GM23338 (cell line): ENCODE data around the gene KLF18. TPM values are rescaled to one million over a fixed set of nuclear protein-coding genes. Genes with fewer than 3 reads are reported as not detected.

ENCODE experiments used
- ATAC-seq: fragments of 200-7000 bp; cut with Tn5 transposase; 3 replicates; pipeline ENCODE4 v1.9.1; 2020
- DNase-seq: peaks from one replicate; pipeline ENCODE4 v3.0.0-alpha.2; 2015; ENCODE audit warnings: low spot score
- H2AFZ ChIP-seq: fragments of 200-600 bp; sonication (generic); 2 replicates; pipeline ENCODE4 v1.8.0; 2016; ENCODE audit warnings: antibody characterized with exemption, mild to moderate bottlenecking, moderate library complexity
- H3F3A ChIP-seq: fragments of 200-600 bp; sonication (generic); replicated peaks from 2 replicates; pipeline ENCODE4 v1.8.0; 2017; ENCODE audit warnings: antibody characterized with exemption, mixed run types, low read depth
- H3K27ac ChIP-seq: fragments of 200-600 bp; sonication (generic); 2 replicates; pipeline ENCODE4 v1.6.1; 2016; ENCODE audit warnings: low read depth
- H3K27me3 ChIP-seq: fragments of 200-600 bp; sonication (generic); 2 replicates; pipeline ENCODE4 v1.8.0; 2016; ENCODE audit warnings: mild to moderate bottlenecking, mixed run types, moderate library complexity; ENCODE audit not compliant: insufficient read depth
- H3K36me3 ChIP-seq: fragments of 200-600 bp; sonication (generic); 2 replicates; pipeline ENCODE4 v1.8.0; 2016; ENCODE audit warnings: mild to moderate bottlenecking; ENCODE audit not compliant: insufficient read depth
- H3K4me1 ChIP-seq: fragments of 200-600 bp; sonication (generic); 2 replicates; pipeline ENCODE4 v1.8.0; 2016; ENCODE audit warnings: mild to moderate bottlenecking, moderate library complexity; ENCODE audit not compliant: insufficient read depth
- H3K4me2 ChIP-seq: fragments of 200-600 bp; sonication (generic); 2 replicates; pipeline ENCODE4 v1.7.1; 2017; ENCODE audit warnings: mixed run types
- H3K4me3 ChIP-seq: fragments of 200-600 bp; sonication (generic); 2 replicates; pipeline ENCODE4 v1.6.1; 2016; ENCODE audit warnings: mixed run types
- H3K79me2 ChIP-seq: fragments of 200-600 bp; sonication (generic); replicated peaks from 2 replicates; pipeline ENCODE4 v1.8.0; 2017; ENCODE audit warnings: mild to moderate bottlenecking; ENCODE audit not compliant: insufficient read depth
- H3K9me2 ChIP-seq: fragments of 200-600 bp; sonication (generic); 2 replicates; pipeline ENCODE4 v1.8.0; 2017; ENCODE audit not compliant: insufficient read depth
- H4K20me1 ChIP-seq: fragments of 200-600 bp; sonication (generic); replicated peaks from 2 replicates; pipeline ENCODE4 v1.8.0; 2017; ENCODE audit warnings: mild to moderate bottlenecking; ENCODE audit not compliant: insufficient read depth
- H3K27ac Mint-ChIP-seq: 2 replicates; pipeline ENCODE4 v1.8.0; 2020; ENCODE audit warnings: inconsistent platforms, mild to moderate bottlenecking, moderate library complexity, mixed read lengths
- H3K27me3 Mint-ChIP-seq: 3 replicates; pipeline ENCODE4 v1.8.0; 2022; ENCODE audit warnings: low read depth, mild to moderate bottlenecking, moderate library complexity, mixed read lengths, inconsistent platforms; ENCODE audit not compliant: insufficient read depth, poor library complexity
- H3K36me3 Mint-ChIP-seq: 3 replicates; pipeline ENCODE4 v1.8.0; 2021; ENCODE audit warnings: low read depth, mild to moderate bottlenecking, inconsistent platforms, moderate library complexity, mixed read lengths
- H3K4me1 Mint-ChIP-seq: 3 replicates; pipeline ENCODE4 v1.8.0; 2020; ENCODE audit warnings: mild to moderate bottlenecking, inconsistent platforms, mixed read lengths
- H3K4me3 Mint-ChIP-seq: 3 replicates; pipeline ENCODE4 v1.8.0; 2021; ENCODE audit warnings: moderate library complexity, mild to moderate bottlenecking, inconsistent platforms, mixed read lengths
- H3K9me3 Mint-ChIP-seq: 3 replicates; pipeline ENCODE4 v1.8.0; 2020; ENCODE audit warnings: moderate library complexity, mild to moderate bottlenecking, inconsistent platforms, mixed read lengths
- CREB1 ChIP-seq: fragments of 250-450 bp; sonication (Bioruptor Pico); IDR thresholded peaks from 2 replicates; pipeline ENCODE4 v1.5.0; 2020; ENCODE audit warnings: low read depth, mild to moderate bottlenecking, moderate library complexity
- CTCF ChIP-seq, 2 experiments: fragments of 200-600 bp in 1 of 2; sonication (generic) in 1 of 2; conservative IDR thresholded peaks; 2 replicates each; pipeline versions ENCODE4 v1.5.1 to v1.6.1; 2016 to 2017; ENCODE audit warnings: antibody characterized with exemption in 2 of 2, low read depth in 2 of 2, mild to moderate bottlenecking in 2 of 2, moderate library complexity in 1 of 2
- ETS1 ChIP-seq: IDR thresholded peaks from 2 replicates; pipeline ENCODE4 v1.6.1; 2016; ENCODE audit warnings: antibody characterized with exemption
- POLR2AphosphoS5 ChIP-seq: IDR thresholded peaks from 2 replicates; pipeline ENCODE4 v1.6.1; 2016; ENCODE audit warnings: antibody characterized with exemption, low read depth
- STAT1 ChIP-seq: IDR thresholded peaks from one replicate; pipeline ENCODE4 v1.6.1; 2016; ENCODE audit warnings: antibody characterized with exemption; ENCODE audit not compliant: unreplicated experiment
- ZNF114 ChIP-seq: fragments of 250-450 bp; sonication (Bioruptor Pico); IDR thresholded peaks from 2 replicates; pipeline ENCODE4 v1.5.0; 2020; ENCODE audit warnings: mild to moderate bottlenecking, moderate library complexity
- ZNF462 ChIP-seq: fragments of 250-450 bp; sonication (Bioruptor Pico); IDR thresholded peaks from 2 replicates; pipeline ENCODE4 v1.5.0; 2020; ENCODE audit warnings: mild to moderate bottlenecking, moderate library complexity
- polyA plus RNA-seq: library from polyadenylated mRNA; unstranded; fragments of >200 nt; fragmentation: Nextera tagmentation; extraction: Ambion mirVana; gene quantifications from 2 replicates; pipeline ENCODE4 v1.2.1, GENCODE V29; 2016
- total RNA-seq: library from RNA; depleted of rRNA; stranded (reverse); fragments of >200 nt; shearing (Covaris generic); gene quantifications from 2 replicates; pipeline ENCODE4 v1.2.3, GENCODE V29; 2014

Gene KLF18
- total and polyA plus RNA-seq, 2 experiments from 2014 or later: 0.35 TPM; not detected in 1

GRCh38 chr1:44138239-44138638 lies 3.2 kb downstream of the KLF18 start:
- no peaks in the 10 kb centered on the region for H3K9me3 Mint-ChIP-seq
- H3K9me2 ChIP-seq: peaks cover 12% of the 10 kb centered on the region
- H3K4me2 ChIP-seq: no peak overlapping the region
- no peak overlapping the region for H2AFZ ChIP-seq
- H3K4me3 Mint-ChIP-seq: no peak overlapping the region
- no peaks in the 10 kb centered on the region for H3K79me2 ChIP-seq
- no peaks in the 10 kb centered on the region for H3K4me1 Mint-ChIP-seq
- H3K4me3 ChIP-seq: no peak overlapping the region
- no peaks in the 10 kb centered on the region for H3K36me3 Mint-ChIP-seq
- TF ChIP-seq ETS1: no peak
- no peak for TF ChIP-seq ZNF114 (CRISPR knock-in tag)
- TF ChIP-seq STAT1: no peak
- H3K27me3 Mint-ChIP-seq: peaks cover 4% of the 10 kb centered on the region
- DNase-seq: no peak
- no peak overlapping the region for H3K27ac ChIP-seq
- H3K27ac Mint-ChIP-seq: no peak overlapping the region
- no peaks in the 10 kb centered on the region for H3K36me3 ChIP-seq
- no peaks in the 10 kb centered on the region for H3F3A ChIP-seq
- H3K4me1 ChIP-seq: no peaks in the 10 kb centered on the region
- no peaks in the 10 kb centered on the region for H4K20me1 ChIP-seq
- no peak for ATAC-seq
- H3K27me3 ChIP-seq: no peaks in the 10 kb centered on the region

GRCh38 chr1:44135886-44136285 lies 5.5 kb downstream of the KLF18 start:
- Mint-ChIP-seq H3K27me3 (peaks cover 4% of the 10 kb centered on the region), H3K4me1 (no peaks in the 10 kb centered on the region), H3K4me3 (no peak overlapping the region), H3K9me3 (no peaks in the 10 kb centered on the region), H3K36me3 (no peaks in the 10 kb centered on the region), H3K27ac (no peak overlapping the region)
- no peaks in the 10 kb centered on the region for H3F3A ChIP-seq
- H3K79me2 ChIP-seq: no peaks in the 10 kb centered on the region
- H3K27ac ChIP-seq: no peak overlapping the region
- no peak for DNase-seq
- no peak overlapping the region for H3K4me3 ChIP-seq
- no peaks in the 10 kb centered on the region for H3K27me3 ChIP-seq
- TF ChIP-seq POLR2AphosphoS5: no peak
- no peaks in the 10 kb centered on the region; the same call in 1 of the 2 replicates for H3K9me2 ChIP-seq
- H3K36me3 ChIP-seq: no peaks in the 10 kb centered on the region
- H3K4me1 ChIP-seq: no peaks in the 10 kb centered on the region
- H2AFZ ChIP-seq: no peak overlapping the region
- no peak overlapping the region for H3K4me2 ChIP-seq
- ATAC-seq: no peak
- H4K20me1 ChIP-seq: no peaks in the 10 kb centered on the region

GRCh38 chr1:44134071-44134920 lies 7.1 kb downstream of the KLF18 start:
- no peak for DNase-seq
- H3K36me3 ChIP-seq: no peaks in the 10 kb centered on the region
- no peaks in the 10 kb centered on the region; the same call in 1 of the 2 replicates for H3K9me2 ChIP-seq
- H3K79me2 ChIP-seq: no peaks in the 10 kb centered on the region
- H3K36me3 Mint-ChIP-seq: no peaks in the 10 kb centered on the region
- no peaks in the 10 kb centered on the region for H3F3A ChIP-seq
- no peaks in the 10 kb centered on the region for H3K4me1 ChIP-seq
- no peak overlapping the region for H3K4me3 Mint-ChIP-seq
- H3K4me1 Mint-ChIP-seq: no peaks in the 10 kb centered on the region
- H3K27me3 Mint-ChIP-seq: peaks cover 4% of the 10 kb centered on the region
- H4K20me1 ChIP-seq: no peaks in the 10 kb centered on the region
- no peaks in the 10 kb centered on the region for H3K9me3 Mint-ChIP-seq
- no peak for ATAC-seq
- H3K4me2 ChIP-seq: no peak overlapping the region
- H3K4me3 ChIP-seq: no peak overlapping the region
- no peak overlapping the region for H3K27ac ChIP-seq
- no peak overlapping the region for H2AFZ ChIP-seq
- H3K27me3 ChIP-seq: no peaks in the 10 kb centered on the region
- H3K27ac Mint-ChIP-seq: no peak overlapping the region
- TF ChIP-seq CREB1 (CRISPR knock-in tag): no peak
- TF ChIP-seq ZNF462 (CRISPR knock-in tag): no peak
- TF ChIP-seq CTCF (conservative IDR thresholded peaks at IDR 0.05; ENCODE audit: low read depth in 2 of 2): no peak
